ENCODE measurements around the gene SLC22A5. TPM values are rescaled to one million over a fixed set of nuclear protein-coding genes. Genes with fewer than 3 reads are reported as not detected.

Gene SLC22A5
- total RNA-seq, 1 experiment from 2014 or later = 3.6 TPM

GRCh38 chr5:132370181-132370970 lies 866 bp downstream of the SLC22A5 start:
- H3K9me3 Mint-ChIP-seq = no peaks in the 10 kb centered on the region
- TF ChIP-seq NR3C1 (CRISPR knock-in tag; conservative IDR thresholded peaks at IDR 0.05; ENCODE audit: low read depth) (no peak), E2F5 (CRISPR knock-in tag; IDR thresholded peaks at IDR 0.05) (no peak), FOXP4 (CRISPR knock-in tag; IDR thresholded peaks at IDR 0.05) (no peak), CREM (CRISPR knock-in tag; IDR thresholded peaks at IDR 0.05) (no peak), ARID4B (CRISPR knock-in tag; IDR thresholded peaks at IDR 0.05; ENCODE audit: borderline replicate concordance) (no peak), ZNF138 (CRISPR knock-in tag; conservative IDR thresholded peaks at IDR 0.05) (no peak), JUN (CRISPR knock-in tag; IDR thresholded peaks at IDR 0.05) (no peak), TP53 (CRISPR knock-in tag; IDR thresholded peaks at IDR 0.05) (no peak), ZNF671 (CRISPR knock-in tag; IDR thresholded peaks at IDR 0.05) (no peak), NFATC4 (CRISPR knock-in tag; IDR thresholded peaks at IDR 0.05) (no peak)
- no peak overlapping the region for H3K27ac Mint-ChIP-seq
- ChIA-PET CTCF (interaction anchor here (1.1 to 2.6 kb wide), 6 partner anchors 17 to 180 kb away, joined by 4 to 15 read pairs (median 7); partner anchors contain the start of gene SLC22A4), POLR2A (interaction anchor here (1.4 kb wide), 1 partner anchor 76 kb away, joined by 8 read pairs; the partner anchor contains the start of gene SLC22A4)
- H3K4me1 Mint-ChIP-seq = peaks cover 9% of the 10 kb centered on the region
- H3K27me3 Mint-ChIP-seq (ENCODE audit: low read depth) = peaks cover 16% of the 10 kb centered on the region
- ATAC-seq = no peak
- DNase-seq (ENCODE audit: low spot score) = no peak
- peak overlapping the region; percentile 69 for H3K4me3 Mint-ChIP-seq
- no peaks in the 10 kb centered on the region for H3K36me3 Mint-ChIP-seq

- ATAC-seq = no peak
- H3K4me3 Mint-ChIP-seq = peak overlapping the region; percentile 69
- no peaks in the 10 kb centered on the region for H3K36me3 Mint-ChIP-seq
- no peak for DNase-seq (ENCODE audit: low spot score)
- peaks cover 9% of the 10 kb centered on the region for H3K4me1 Mint-ChIP-seq
- no peak overlapping the region for H3K27ac Mint-ChIP-seq
- no peak for TF ChIP-seq HMGXB4 (CRISPR knock-in tag; IDR thresholded peaks at IDR 0.05)
- no peak for TF ChIP-seq ZNF263 (CRISPR knock-in tag; IDR thresholded peaks at IDR 0.05; ENCODE audit: low read depth)
- no peak for TF ChIP-seq FOXJ3 (CRISPR knock-in tag; IDR thresholded peaks at IDR 0.05; ENCODE audit: borderline replicate concordance)
- no peak for TF ChIP-seq JAZF1 (CRISPR knock-in tag; IDR thresholded peaks at IDR 0.05)
- TF ChIP-seq ZSCAN18 (CRISPR knock-in tag; IDR thresholded peaks at IDR 0.05) = no peak
- no peak for TF ChIP-seq CREM (CRISPR knock-in tag; IDR thresholded peaks at IDR 0.05)
- no peak for TF ChIP-seq NFYB (CRISPR knock-in tag; conservative IDR thresholded peaks at IDR 0.05; ENCODE audit: low read depth)
- no peak for TF ChIP-seq TEAD1 (CRISPR knock-in tag; IDR thresholded peaks at IDR 0.05)
- peaks cover 16% of the 10 kb centered on the region for H3K27me3 Mint-ChIP-seq (ENCODE audit: low read depth)
- ChIA-PET POLR2A (interaction anchor here (0.9 kb wide), 1 partner anchor 99 kb away, joined by 3 read pairs; no protein-coding TSS in a partner anchor), CTCF (interaction anchor here (1.3 to 2.5 kb wide), 2 partner anchors 15 to 133 kb away, joined by 4 to 6 read pairs; no protein-coding TSS in a partner anchor)
- H3K9me3 Mint-ChIP-seq = no peaks in the 10 kb centered on the region
Measured at GRCh38 chr5:132370971-132371602, 1.6 kb downstream of the SLC22A5 start.

All from WTC11 (cell line).